HG02678 (cell line): ENCODE data around the gene CHCT1.
"Not testable (repeated sequence)": the region's sequence is repeated elsewhere in the genome, so short reads cannot be mapped to it uniquely, and the experiment has no call there.

Experiments used
- ATAC-seq: cut with Tn5 transposase; IDR thresholded peaks from one replicate; pipeline ENCODE4 v1.9.1; 2021; ENCODE audit warnings: mild to moderate bottlenecking, moderate library complexity; ENCODE audit not compliant: unreplicated experiment

Gene CHCT1

GRCh38 chr17:60422162-60422665, at the start of gene CHCT1:
Gene CHCT1 (plus strand): TSS chr17:60422489. CDS start chr17:60422593, 104 bp downstream.
- no peak for ATAC-seq

DNA sequence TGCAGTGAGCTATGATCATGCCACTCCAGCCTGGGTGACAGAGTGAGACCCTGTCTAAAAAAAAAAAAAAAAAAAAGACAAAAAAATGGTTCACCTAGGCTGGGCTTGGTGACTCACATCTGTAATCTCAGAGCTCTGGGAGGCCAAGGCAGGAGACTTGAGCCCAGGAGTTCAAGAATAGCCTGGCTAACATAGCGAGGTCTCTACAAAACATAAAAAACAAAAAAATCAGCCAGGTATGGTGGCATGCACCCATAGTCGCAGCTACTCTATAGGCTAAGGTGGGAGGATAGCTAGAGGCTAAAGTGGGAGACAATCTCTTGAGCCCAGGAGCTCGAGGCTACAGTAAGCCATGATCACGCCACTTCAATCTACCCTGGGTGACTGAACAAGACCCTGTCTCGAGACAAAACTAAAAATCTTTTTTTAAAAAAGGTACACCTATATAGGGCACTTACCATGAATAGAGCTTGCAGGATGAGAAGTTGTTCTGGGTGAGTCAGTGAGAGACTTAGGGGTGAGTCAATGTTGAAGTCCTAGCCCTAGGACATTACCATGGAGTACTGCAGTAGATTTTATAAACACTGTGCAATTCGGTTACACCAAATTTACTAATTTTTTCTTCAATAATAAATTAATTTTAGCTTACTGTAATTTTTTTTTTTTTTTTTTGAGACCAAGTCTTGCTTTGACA, 49.4 kb upstream of the CHCT1 start:
- no peak for ATAC-seq

DNA sequence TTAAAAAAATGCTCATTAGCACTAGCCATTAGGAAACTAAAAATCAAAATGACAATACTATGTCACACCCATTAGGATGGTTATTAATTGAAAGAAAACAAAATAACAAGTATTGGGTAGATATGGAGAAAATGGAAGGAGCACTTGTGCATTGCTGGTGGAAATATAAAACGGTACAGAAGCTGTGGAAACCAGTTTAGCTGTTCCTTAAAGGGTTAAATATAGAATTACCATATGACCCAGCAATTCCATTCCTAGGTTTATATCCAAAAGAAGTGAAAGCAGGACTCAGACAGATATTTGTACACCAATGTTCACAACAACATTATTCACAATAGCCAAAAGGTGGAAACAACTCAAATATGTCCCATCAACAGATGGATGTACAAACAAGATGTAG, 44.1 kb upstream of the CHCT1 start:
- ATAC-seq, result not testable (repeated sequence)

DNA sequence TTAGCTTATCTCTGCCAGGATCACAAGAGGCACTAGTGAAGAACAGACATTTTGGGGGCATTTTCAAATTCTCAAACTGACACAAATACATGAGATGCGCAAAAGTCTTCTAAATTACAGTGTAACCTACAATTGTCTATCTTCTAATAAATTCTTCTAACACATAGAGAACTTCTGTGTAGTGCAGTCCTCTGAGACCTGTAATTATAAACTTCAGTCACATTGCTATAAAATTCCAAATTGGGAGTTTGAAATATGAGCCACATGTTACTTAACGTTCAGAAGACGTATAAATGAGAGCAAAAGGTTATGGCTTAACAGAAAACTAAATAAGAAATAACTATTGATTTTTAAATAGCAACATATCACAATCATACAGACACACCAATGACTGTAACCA, 42.8 kb upstream of the CHCT1 start:
- ATAC-seq, result not testable (repeated sequence)

GRCh38 chr17:60381958-60382357, 40.3 kb upstream of the CHCT1 start:
- ATAC-seq, result no peak

DNA sequence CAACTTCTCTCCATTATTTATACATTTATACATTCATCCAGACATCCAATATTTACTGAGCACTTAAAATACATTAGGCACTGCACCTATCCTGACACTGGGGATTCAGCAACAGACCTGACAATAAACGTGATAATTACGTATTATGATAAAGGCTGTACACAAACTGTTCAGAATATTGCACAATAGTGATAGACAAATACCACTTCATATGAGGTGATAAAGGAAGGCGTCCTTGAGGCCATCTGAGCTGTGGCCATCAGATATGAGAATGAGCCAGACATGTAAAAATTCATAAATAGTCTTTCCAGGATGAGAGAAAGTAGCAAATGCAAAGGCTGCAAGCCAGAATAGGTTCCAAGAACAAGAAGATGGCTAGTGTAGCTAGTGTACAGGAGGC, 38.9 kb upstream of the CHCT1 start:
- ATAC-seq, result no peak

- not testable (repeated sequence) for ATAC-seq
These were observed 37.4 kb upstream of the CHCT1 start for GRCh38 chr17:60384921-60385320.

DNA sequence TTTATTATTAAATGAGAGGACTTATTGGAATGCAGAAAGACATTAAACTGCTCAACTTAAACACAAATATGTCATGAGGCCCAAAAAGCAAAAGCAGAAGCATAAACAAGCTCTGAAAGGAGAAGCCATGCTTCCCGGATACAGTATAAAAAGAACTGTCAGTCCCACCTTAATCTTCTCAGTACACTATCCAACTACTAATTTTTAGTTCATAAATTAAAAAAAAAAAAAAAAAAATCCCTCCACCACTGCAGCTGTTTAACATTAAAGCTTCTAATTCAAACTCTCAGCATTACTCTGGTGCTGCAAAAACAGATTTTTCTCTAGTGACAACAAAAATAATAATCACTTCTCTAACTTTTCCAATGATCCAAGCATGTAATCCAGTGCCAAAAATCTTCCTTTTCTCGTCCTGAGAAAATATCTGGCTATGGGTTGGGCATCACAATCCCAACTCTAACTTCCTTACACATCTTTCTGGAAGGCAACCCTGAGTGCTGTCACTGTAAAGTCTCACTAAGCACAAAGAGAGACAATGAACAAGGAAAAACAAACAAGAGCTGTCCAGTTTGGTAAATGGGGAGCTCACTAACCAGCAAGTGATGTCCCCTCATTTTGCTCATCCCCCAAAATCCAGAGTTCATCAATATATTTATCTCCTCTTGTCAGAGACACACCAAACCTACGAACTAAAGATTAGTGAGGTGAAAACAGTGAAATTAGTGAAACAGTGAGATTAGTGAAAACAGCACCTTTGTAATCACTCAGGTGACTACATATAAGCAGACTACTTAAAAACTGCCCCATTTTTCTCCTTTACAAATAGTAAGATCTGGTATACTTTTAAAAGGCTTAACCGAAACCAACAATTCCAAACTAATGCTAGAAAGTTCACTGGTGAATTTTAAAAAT, 35.9 kb upstream of the CHCT1 start:
- no peak for ATAC-seq

GRCh38 chr17:60387666-60388065, 34.6 kb upstream of the CHCT1 start:
- ATAC-seq, result no peak

- ATAC-seq, result no peak
These were observed 33.5 kb upstream of the CHCT1 start for GRCh38 chr17:60388742-60389141.

DNA sequence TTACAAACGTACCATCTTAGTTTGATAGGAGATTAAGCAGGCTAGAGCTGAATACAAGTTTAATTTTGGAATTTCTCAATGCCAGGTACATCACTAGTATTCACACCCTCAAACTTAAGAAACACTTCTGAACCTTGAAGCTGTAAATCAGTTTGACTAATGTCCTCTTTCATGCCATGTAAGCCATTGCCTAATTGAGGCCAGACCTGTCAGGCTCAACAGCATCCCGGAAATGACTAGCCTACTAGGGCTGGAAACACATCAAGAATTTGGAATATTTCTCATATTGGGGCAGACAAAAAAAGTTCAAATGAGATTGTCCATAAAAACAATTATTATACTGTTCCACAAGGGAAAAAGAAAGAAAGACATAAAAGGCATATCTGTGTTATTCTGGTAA, 32.1 kb upstream of the CHCT1 start:
- no peak for ATAC-seq

DNA sequence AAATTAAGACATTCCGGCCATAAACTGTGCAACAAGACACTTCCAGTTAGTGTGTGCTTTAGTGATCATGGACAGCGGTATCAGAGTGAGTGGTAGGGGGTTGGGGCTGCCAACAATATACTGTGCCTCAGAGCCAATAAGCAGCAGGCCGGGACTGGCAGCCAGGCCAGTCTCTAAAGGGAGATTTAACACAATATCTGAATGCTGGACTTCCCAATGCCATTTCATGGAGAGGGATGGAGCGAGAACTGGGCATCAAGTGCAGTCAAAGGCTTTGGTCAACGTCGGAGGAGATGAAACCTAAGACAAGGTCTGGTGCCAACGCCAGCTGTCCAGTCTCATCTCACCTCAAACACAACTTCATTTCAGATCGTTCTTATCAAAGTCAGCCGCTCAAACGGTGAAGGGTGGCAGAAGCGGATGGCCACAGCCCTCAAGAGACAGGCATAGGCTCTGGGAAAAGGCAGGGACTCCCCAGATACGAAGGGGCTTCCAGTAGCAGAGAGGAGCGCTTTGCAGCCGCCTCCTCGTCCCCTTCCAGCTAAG, 31.3 kb upstream of the CHCT1 start:
- ATAC-seq, result no peak

DNA sequence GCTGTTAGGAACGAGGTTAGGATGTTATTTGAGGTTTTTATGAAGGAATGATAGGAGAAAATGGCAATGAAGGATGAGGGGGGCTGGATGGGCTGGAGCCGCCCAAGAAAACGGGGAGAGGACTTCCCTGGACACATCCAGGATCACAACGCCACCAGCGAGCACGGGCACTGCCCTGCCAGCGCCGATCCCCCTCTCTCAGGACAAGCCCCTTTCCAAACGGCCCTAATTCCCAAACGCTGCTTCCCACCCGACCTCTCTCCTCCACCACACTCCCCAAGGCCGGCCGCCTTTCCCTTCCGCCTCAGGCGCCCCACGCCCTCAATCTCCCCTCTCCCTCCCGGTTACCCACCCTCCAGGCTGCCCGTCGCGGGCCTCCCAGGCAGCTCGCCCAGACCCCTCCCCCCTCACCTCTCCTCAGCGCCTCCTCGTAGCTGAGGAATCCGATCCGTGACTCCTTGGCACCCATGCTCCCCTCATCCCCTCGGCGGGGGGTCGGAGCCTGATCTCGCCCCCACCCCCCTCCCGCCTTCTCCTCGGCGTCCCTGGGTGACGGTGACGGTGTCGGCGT, 30.7 kb upstream of the CHCT1 start:
- peak; percentile 19 for ATAC-seq

GRCh38 chr17:60392042-60392844, 30.0 kb upstream of the CHCT1 start, which contains the start of gene USP32:
Gene USP32 (minus strand): TSS chr17:60392133. CDS start chr17:60391939, 194 bp downstream.
- peak; percentile 88 for ATAC-seq

GRCh38 chr17:60392845-60393702, 29.2 kb upstream of the CHCT1 start:
- no peak for ATAC-seq

GRCh38 chr17:60393840-60394723, 28.2 kb upstream of the CHCT1 start:
- ATAC-seq, result no peak

- no peak for ATAC-seq
These were observed 26.7 kb upstream of the CHCT1 start for GRCh38 chr17:60395508-60396065.

- ATAC-seq, result no peak
These were observed 25.9 kb upstream of the CHCT1 start for GRCh38 chr17:60396412-60396811.
